K562 (cell line): ENCODE results near the gene SZT2. TPM values are rescaled to one million over a fixed set of nuclear protein-coding genes. Genes with fewer than 3 reads are reported as not detected.
A peak's percentile ranks its signal among the peaks of the same experiment; 100 is the strongest.

Source experiments
- CBFA2T3 ChIP-seq: fragments of 450-650 bp; IDR thresholded peaks from 2 replicates; pipeline ENCODE4 v1.6.1; 2017
- CSDE1 ChIP-seq, 2 experiments: fragments of 450-650 bp; IDR thresholded peaks; 2 replicates each; pipeline ENCODE4 v1.6.1; 2016; ENCODE audit warnings: mild to moderate bottlenecking in 1 of 2
- FOXK1 ChIP-seq: sonication (generic); formaldehyde crosslinking; IDR thresholded peaks from 2 replicates; pipeline ENCODE4 v1.8.0; 2022; ENCODE audit warnings: missing genetic modification reagents, mild to moderate bottlenecking, borderline replicate concordance
- NR2C1 ChIP-seq, 2 experiments: fragments of 450-650 bp; IDR thresholded peaks; 2 replicates each; pipeline ENCODE4 v1.6.1; 2017; ENCODE audit warnings: mild to moderate bottlenecking in 2 of 2, antibody characterized with exemption in 1 of 2, inconsistent platforms in 1 of 2, missing compliant biosample characterization in 1 of 2, missing genetic modification characterization in 1 of 2
- ZFP1 ChIP-seq: fragments of 450-650 bp; formaldehyde crosslinking; IDR thresholded peaks from 2 replicates; pipeline ENCODE4 v1.4.0; 2020; ENCODE audit warnings: mild to moderate bottlenecking, mixed read lengths
- ZFX ChIP-seq: sonication (generic); formaldehyde crosslinking; IDR thresholded peaks from 2 replicates; pipeline ENCODE4 v1.8.0; 2022; ENCODE audit warnings: mild to moderate bottlenecking, missing genetic modification reagents, moderate library complexity
- ZNF133 ChIP-seq: fragments of 250-450 bp; sonication (Bioruptor Pico); IDR thresholded peaks from 2 replicates; pipeline ENCODE4 v1.4.0; 2020; ENCODE audit warnings: mild to moderate bottlenecking
- ZNF134 ChIP-seq: fragments of 250-450 bp; sonication (Bioruptor Pico); conservative IDR thresholded peaks from 2 replicates; pipeline ENCODE4 v1.4.0; 2020
- ZNF316 ChIP-seq: fragments of 450-650 bp; IDR thresholded peaks from 2 replicates; pipeline ENCODE4 v1.6.1; 2016
- ZNF431 ChIP-seq: sonication (generic); formaldehyde crosslinking; IDR thresholded peaks from 2 replicates; pipeline ENCODE4 v1.8.0; 2022; ENCODE audit warnings: mild to moderate bottlenecking, missing genetic modification reagents
- ZNF75A ChIP-seq: fragments of 450-650 bp; formaldehyde crosslinking; IDR thresholded peaks from 2 replicates; pipeline ENCODE4 v1.4.0; 2020; ENCODE audit warnings: mild to moderate bottlenecking
- polyA plus RNA-seq, 8 experiments: library from polyadenylated mRNA; depleted of rRNA in 4 of 8; stranded (reverse) in 5 of 8; unstranded in 3 of 8; fragments of >200 nt; fragmentation: Nextera tagmentation in 2 of 8; fragmentation: Illumina TruSeq in 1 of 8; extraction: Ambion mirVana in 2 of 8; extraction: Trizol in 1 of 8; gene quantifications; 2 replicates each; pipeline versions ENCODE4 v1.2.1 to v1.2.3, GENCODE V29; 2011 to 2014; ENCODE audit warnings: inconsistent platforms in 1 of 8, missing spikeins in 1 of 8
- total RNA-seq, 7 experiments: library from RNA; depleted of rRNA in 6 of 7; stranded (reverse); fragments of >200 nt in 6 of 7; fragmentation: Illumina TruSeq in 2 of 7; extraction: Trizol in 2 of 7; gene quantifications; 2 replicates each; pipeline versions ENCODE4 v1.2.1 to v1.2.3, GENCODE V29; 2011 to 2021; ENCODE audit warnings: low replicate concordance in 1 of 7
- TF ChIP-seq, protein P1 (sequence below): fragments of 450-650 bp; formaldehyde crosslinking; conservative IDR thresholded peaks from 2 replicates; pipeline ENCODE4 v1.4.0; 2022; ENCODE audit warnings: mild to moderate bottlenecking, missing genetic modification characterization
- TF ChIP-seq, protein P2 (sequence below), 2 experiments: fragments of 450-650 bp in 1 of 2; sonication (generic) in 1 of 2; formaldehyde crosslinking in 1 of 2; IDR thresholded peaks; 2 replicates each; pipeline versions ENCODE4 v1.7.1 to v1.9.0; 2016 to 2022; ENCODE audit warnings: inconsistent platforms in 1 of 2, mild to moderate bottlenecking in 1 of 2, missing genetic modification reagents in 1 of 2
- TF ChIP-seq, protein P3 (sequence below): sonication (generic); formaldehyde crosslinking; IDR thresholded peaks from 2 replicates; pipeline ENCODE4 v1.9.0; 2022; ENCODE audit warnings: mild to moderate bottlenecking, missing genetic modification reagents

SZT2 gene
- total and polyA plus RNA-seq, 9 of the 15 experiments (the other 6 are each of a cell fraction or from before 2014, with no cell fraction given): 0.88 to 31.0 (median 12.8) TPM

DNA sequence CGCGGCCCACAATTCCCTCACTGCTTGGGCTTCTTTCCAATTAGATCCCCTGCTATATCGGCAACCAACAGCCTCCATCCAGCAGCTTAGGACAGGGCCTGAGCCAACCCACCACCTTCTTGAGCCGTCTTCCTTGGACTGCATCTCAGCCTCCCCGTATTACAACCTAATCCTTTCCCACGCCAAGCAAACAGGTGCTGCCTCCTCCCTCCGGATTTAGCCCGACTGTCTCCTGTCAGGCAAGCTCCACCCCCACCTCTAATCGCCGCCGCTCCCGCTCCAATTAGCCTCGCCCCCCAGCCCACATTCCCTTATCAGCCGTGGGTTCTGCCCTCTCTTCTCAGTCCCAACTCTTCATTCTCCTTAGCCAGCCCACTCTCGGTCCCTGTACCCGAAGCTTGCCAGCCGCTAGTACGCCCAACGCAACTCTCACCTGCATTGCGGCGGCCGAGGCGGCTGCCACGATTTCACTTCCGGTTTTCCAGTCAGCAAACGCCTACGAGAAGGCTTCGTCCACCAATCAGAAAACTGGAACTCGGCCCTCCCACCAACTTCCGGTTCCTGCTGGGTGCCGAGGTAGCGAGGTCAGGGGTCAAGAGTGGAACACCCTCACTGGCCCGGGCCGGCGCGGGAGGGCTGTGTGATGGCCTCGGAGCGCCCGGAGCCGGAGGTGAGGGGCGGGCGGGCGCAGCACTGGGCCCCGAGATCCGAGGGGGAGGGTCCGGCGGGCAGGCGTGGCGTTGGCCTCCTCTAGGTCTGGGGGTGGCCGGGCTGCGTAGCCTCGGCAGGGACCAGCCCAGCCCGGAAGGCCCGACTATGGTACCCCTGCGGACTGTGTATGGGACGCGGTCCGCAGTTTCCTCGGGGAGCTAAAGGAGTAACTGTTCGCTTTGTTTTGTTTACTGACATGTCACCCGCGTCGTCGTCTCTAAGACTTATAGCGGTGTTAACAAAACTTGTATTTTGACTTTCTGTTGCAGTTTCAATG, at the start of gene SZT2, which contains the start of gene MED8 (continued):
- TF ChIP-seq ZNF431 (CRISPR knock-in tag) (no peak), NR2C1 (IDR thresholded peaks at IDR 0.05) (peak; percentile 98), NR2C1 (tag; IDR thresholded peaks at IDR 0.05) (peak; percentile 99), ZFP1 (no peak), ZFX (CRISPR knock-in tag) (peak; percentile 97), FOXK1 (CRISPR knock-in tag) (no peak), ZNF134 (CRISPR knock-in tag) (no peak), ZNF316 (peak; percentile 93), ZNF75A (CRISPR knock-in tag) (no peak), CSDE1 (IDR thresholded peaks at IDR 0.05) (no peak), ZNF133 (CRISPR knock-in tag) (no peak), CBFA2T3 (0 out of 2 replicates have a peak, but pooled peaks have one; percentile 27)
- TF ChIP-seq, protein P1, sequence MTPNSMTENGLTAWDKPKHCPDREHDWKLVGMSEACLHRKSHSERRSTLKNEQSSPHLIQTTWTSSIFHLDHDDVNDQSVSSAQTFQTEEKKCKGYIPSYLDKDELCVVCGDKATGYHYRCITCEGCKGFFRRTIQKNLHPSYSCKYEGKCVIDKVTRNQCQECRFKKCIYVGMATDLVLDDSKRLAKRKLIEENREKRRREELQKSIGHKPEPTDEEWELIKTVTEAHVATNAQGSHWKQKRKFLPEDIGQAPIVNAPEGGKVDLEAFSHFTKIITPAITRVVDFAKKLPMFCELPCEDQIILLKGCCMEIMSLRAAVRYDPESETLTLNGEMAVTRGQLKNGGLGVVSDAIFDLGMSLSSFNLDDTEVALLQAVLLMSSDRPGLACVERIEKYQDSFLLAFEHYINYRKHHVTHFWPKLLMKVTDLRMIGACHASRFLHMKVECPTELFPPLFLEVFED (CRISPR knock-in tag): peak; percentile 95
- TF ChIP-seq, protein P2, sequence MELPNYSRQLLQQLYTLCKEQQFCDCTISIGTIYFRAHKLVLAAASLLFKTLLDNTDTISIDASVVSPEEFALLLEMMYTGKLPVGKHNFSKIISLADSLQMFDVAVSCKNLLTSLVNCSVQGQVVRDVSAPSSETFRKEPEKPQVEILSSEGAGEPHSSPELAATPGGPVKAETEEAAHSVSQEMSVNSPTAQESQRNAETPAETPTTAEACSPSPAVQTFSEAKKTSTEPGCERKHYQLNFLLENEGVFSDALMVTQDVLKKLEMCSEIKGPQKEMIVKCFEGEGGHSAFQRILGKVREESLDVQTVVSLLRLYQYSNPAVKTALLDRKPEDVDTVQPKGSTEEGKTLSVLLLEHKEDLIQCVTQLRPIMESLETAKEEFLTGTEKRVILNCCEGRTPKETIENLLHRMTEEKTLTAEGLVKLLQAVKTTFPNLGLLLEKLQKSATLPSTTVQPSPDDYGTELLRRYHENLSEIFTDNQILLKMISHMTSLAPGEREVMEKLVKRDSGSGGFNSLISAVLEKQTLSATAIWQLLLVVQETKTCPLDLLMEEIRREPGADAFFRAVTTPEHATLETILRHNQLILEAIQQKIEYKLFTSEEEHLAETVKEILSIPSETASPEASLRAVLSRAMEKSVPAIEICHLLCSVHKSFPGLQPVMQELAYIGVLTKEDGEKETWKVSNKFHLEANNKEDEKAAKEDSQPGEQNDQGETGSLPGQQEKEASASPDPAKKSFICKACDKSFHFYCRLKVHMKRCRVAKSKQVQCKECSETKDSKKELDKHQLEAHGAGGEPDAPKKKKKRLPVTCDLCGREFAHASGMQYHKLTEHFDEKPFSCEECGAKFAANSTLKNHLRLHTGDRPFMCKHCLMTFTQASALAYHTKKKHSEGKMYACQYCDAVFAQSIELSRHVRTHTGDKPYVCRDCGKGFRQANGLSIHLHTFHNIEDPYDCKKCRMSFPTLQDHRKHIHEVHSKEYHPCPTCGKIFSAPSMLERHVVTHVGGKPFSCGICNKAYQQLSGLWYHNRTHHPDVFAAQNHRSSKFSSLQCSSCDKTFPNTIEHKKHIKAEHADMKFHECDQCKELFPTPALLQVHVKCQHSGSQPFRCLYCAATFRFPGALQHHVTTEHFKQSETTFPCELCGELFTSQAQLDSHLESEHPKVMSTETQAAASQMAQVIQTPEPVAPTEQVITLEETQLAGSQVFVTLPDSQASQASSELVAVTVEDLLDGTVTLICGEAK (IDR thresholded peaks at IDR 0.05): peak; percentile 99
- TF ChIP-seq, protein P2 (CRISPR knock-in tag; IDR thresholded peaks at IDR 0.05): no peak
- TF ChIP-seq, protein P3, sequence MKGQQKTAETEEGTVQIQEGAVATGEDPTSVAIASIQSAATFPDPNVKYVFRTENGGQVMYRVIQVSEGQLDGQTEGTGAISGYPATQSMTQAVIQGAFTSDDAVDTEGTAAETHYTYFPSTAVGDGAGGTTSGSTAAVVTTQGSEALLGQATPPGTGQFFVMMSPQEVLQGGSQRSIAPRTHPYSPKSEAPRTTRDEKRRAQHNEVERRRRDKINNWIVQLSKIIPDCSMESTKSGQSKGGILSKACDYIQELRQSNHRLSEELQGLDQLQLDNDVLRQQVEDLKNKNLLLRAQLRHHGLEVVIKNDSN (CRISPR knock-in tag): no peak
